Esophagus squamous epithelium (tissue), 5 donors: Measurements from ENCODE around the gene ADAM12. TPM values are rescaled to one million over a fixed set of nuclear protein-coding genes. Genes with fewer than 3 reads are reported as not detected.
"Not testable (repeated sequence)": the region's sequence is repeated elsewhere in the genome, so short reads cannot be mapped to it uniquely, and the experiment has no call there.

Experiments used
- DNase-seq: peaks from one replicate; lab custom pipeline; 2025; lab: John Stamatoyannopoulos, UW
- H3K27ac ChIP-seq, 4 donors: fragments of 200-600 bp; sonication (generic); one replicate each; pipeline ENCODE4 v1.5.1; 2016 to 2019; ENCODE audit warnings: mild to moderate bottlenecking in 1 of 4
- H3K27me3 ChIP-seq, 4 donors: fragments of 200-600 bp; sonication (generic); 1 replicate in 3 of 4; 2 replicates in 1 of 4; pipeline versions ENCODE4 v1.5.1 to v1.6.0; 2017 to 2021; ENCODE audit warnings: antibody characterized with exemption in 1 of 4
- H3K36me3 ChIP-seq, 3 donors: fragments of 200-600 bp; sonication (generic); one replicate each; pipeline ENCODE4 v1.5.1; 2016 to 2019
- H3K4me1 ChIP-seq, 3 donors: fragments of 200-600 bp; sonication (generic); one replicate each; pipeline ENCODE4 v1.5.1; 2017 to 2019
- H3K4me3 ChIP-seq, 4 donors: fragments of 200-600 bp; sonication (generic); 1 replicate in 3 of 4; 2 replicates in 1 of 4; pipeline ENCODE4 v1.5.1; 2016 to 2019; ENCODE audit warnings: mild to moderate bottlenecking in 2 of 4, moderate library complexity in 1 of 4
- H3K9me3 ChIP-seq, 3 donors: fragments of 200-600 bp; sonication (generic); one replicate each; pipeline ENCODE4 v1.5.1; 2016 to 2019
- POLR2A ChIP-seq, 4 donors: fragments of 450-650 bp; IDR thresholded peaks; one replicate each; pipeline ENCODE4 v1.6.1; 2017; ENCODE audit warnings: antibody characterized with exemption in 4 of 4, mild to moderate bottlenecking in 4 of 4, moderate library complexity in 3 of 4
- WGBS, 2 donors: methylation state at CpG; one replicate each; pipeline ENCODE4 v1.1.5; 2018; 5-methylcytosine and 5-hydroxymethylcytosine counted together
- intact Hi-C: fragments of 100-400 bp; cut with DNase I; formaldehyde crosslinking; loops from one replicate; pipeline ENCODE4 v1.15.0; 2022
- total RNA-seq, 4 donors: library from RNA; depleted of rRNA; stranded (reverse); fragments of >200 nt; gene quantifications; one replicate each; pipeline ENCODE4 v1.1.0, GENCODE V29; 2016
- TF ChIP-seq, protein P1 (sequence below), 6 experiments: fragments of 450-650 bp in 4 of 6; fragments of 200-600 bp in 2 of 6; sonication (generic) in 2 of 6; IDR thresholded peaks; one replicate each; pipeline ENCODE4 v1.5.1; 2016 to 2019; ENCODE audit warnings: antibody characterized with exemption in 6 of 6, mild to moderate bottlenecking in 4 of 6, moderate library complexity in 4 of 6
- donor health status: DM: yes; HTN: yes; CAD: no.

Gene ADAM12
- total RNA-seq, 4 donors from 2014 or later, result 0.57 to 1.1 (median 0.76) TPM; not detected in 1

DNA sequence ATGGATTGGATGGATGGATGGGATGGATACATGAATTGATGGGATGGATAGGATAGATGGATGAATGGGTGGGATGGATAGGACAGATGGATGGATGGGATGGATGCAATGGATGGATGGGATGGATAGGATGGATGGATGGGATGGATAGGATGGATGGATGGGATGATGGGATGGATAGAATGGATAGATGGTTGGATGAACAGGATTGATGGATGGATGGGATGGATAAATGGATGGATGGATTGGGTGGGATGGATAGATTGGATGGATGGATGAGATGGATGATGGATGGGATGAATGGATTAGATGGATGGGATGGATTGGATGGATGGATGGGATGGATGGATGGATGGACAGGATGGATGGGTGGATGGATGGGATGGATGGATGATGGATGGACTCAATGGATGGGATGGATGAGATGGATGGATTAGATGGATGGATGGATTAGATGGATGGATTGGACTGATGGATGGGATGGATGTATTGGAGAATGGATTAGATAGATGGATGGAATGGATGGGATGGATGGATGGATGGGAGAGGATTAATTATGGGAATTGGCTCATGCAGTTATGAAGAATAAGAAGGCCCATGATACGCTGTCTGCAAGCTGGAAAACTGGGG, 136.4 kb downstream of the ADAM12 start:
- Histone ChIP-seq H3K36me3 (no peaks in the 10 kb centered on the region), H3K27ac (no peak overlapping the region), H3K4me1 (peaks cover 0 to 6% (median 6%) of the 10 kb centered on the region in 3 donors), H3K9me3 (no peaks in the 10 kb centered on the region), H3K27me3 (peaks cover 0 to 6% (median 0%) of the 10 kb centered on the region in 4 donors), H3K4me3 (no peak overlapping the region)
- intact Hi-C loops, result no loop called here
- WGBS, 2 donors, result 84 to 88% methylated on average over 1 of the region's 1 CpG
- TF ChIP-seq, protein P1, sequence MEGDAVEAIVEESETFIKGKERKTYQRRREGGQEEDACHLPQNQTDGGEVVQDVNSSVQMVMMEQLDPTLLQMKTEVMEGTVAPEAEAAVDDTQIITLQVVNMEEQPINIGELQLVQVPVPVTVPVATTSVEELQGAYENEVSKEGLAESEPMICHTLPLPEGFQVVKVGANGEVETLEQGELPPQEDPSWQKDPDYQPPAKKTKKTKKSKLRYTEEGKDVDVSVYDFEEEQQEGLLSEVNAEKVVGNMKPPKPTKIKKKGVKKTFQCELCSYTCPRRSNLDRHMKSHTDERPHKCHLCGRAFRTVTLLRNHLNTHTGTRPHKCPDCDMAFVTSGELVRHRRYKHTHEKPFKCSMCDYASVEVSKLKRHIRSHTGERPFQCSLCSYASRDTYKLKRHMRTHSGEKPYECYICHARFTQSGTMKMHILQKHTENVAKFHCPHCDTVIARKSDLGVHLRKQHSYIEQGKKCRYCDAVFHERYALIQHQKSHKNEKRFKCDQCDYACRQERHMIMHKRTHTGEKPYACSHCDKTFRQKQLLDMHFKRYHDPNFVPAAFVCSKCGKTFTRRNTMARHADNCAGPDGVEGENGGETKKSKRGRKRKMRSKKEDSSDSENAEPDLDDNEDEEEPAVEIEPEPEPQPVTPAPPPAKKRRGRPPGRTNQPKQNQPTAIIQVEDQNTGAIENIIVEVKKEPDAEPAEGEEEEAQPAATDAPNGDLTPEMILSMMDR (IDR thresholded peaks at IDR 0.05), result no peak
- no peak for TF ChIP-seq POLR2A (IDR thresholded peaks at IDR 0.05)
- DNase-seq, result no peak

DNA sequence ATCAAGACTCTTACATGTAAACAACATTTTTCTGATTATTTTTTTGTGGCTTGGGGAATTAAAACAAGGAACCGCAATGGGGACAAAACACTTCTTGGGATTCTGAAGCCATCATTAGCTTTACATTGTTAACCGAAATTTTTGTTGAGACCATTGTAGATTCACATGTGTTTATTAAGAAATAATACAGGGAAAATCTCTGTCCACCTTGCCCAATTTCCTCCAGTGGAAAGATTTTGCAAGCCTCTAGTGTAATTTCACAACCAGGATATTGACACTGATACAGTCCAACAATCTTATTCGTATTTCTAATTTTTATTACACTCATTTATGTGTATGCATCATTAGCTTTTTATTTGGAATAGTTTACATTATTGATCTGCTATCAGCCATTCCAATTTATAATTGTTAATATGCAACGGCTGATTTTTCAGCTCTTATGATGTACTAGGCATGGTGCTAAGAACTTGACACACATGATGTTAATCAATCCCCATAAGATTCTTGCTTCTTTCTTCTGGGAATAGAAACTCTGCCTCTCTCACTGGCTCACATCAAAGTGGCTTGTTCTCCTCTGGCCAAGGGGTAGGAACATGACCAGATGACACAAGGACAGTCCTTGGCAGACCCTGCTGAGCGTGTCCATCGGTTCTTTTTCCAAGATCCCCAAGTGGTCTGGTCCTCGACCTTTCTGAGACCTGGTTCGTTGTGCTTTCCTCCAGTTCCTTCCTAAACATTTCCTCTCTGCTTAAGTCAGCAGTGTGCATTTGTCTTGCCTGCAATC, 137.6 kb downstream of the ADAM12 start:
- intact Hi-C loops, result no loop called here
- H3K4me1 ChIP-seq, result peaks cover 0 to 6% (median 6%) of the 10 kb centered on the region in 3 donors

DNA sequence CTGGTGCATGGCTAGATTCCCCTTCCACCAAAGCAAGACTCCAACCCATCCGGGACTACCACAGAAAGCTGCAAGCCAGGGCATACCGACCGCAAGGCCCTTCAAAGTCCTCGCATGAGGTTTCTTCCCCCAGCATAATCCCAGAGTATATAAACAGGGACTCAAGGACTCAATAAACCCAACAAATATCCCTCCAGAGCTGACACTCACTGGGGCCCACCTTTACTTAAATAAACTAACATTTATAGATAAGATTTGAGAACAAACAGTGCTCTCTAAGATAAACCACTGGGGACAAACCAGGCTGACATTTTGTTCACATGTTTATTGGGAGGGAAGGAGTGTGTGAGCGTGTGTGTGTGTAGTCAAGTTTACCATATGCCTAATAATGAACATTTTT, 138.2 kb downstream of the ADAM12 start:
- H3K9me3 ChIP-seq, result no peaks in the 10 kb centered on the region
- 69 to 74% methylated on average over 5 of the region's 5 CpGs for WGBS, 2 donors
- H3K4me1 ChIP-seq, result peaks cover 0 to 6% (median 6%) of the 10 kb centered on the region in 3 donors
- peak overlapping the region in 2 of 4 donors; percentile 29 for H3K27ac ChIP-seq
- no peak for DNase-seq
- no peak overlapping the region for H3K4me3 ChIP-seq
- TF ChIP-seq, protein P1 (IDR thresholded peaks at IDR 0.05), result no peak
- TF ChIP-seq POLR2A (IDR thresholded peaks at IDR 0.05), result no peak
- H3K36me3 ChIP-seq, result no peaks in the 10 kb centered on the region
- peaks cover 0 to 6% (median 0%) of the 10 kb centered on the region in 4 donors for H3K27me3 ChIP-seq
- intact Hi-C loops, result no loop called here

More for the DNA sequence above, 137.6 kb downstream of the ADAM12 start:
- peaks cover 0 to 6% (median 0%) of the 10 kb centered on the region in 4 donors for H3K27me3 ChIP-seq
- WGBS, 2 donors, result 76% methylated on average over 8 of the region's 8 CpGs
- no peaks in the 10 kb centered on the region for H3K9me3 ChIP-seq
- peak overlapping the region in 2 of 4 donors; percentile 29 to 42 for H3K27ac ChIP-seq
- H3K36me3 ChIP-seq, result no peaks in the 10 kb centered on the region
- H3K4me3 ChIP-seq, result no peak overlapping the region
- TF ChIP-seq, protein P1 (IDR thresholded peaks at IDR 0.05), result no peak
- TF ChIP-seq POLR2A (IDR thresholded peaks at IDR 0.05), result no peak
- DNase-seq, result no peak

DNA sequence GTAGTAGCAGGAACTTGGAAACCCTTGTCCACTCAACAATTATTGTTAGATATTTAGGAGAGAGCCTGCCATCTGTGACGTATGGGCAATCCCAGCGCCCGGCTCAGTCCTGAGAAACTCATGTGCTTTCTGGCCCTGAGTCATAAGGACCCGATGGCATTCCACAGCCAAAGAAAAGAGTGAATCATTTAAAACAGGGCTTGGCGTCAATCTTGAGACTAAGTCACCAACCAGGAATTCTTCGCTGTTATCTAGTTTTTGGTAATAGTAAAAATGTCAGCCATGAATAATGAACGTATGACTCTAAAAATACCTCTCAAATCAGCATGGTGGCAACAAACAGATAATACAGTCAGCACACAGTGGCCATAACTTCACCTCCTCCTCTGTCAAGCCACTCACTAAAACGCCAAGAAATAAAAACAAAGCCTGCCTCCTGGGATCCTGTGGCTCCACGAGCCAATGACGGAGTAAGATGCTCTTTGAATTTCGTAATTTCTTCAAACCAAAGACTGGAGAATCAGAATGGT, 140.8 kb downstream of the ADAM12 start:
- no peak for DNase-seq
- no peak for TF ChIP-seq POLR2A (IDR thresholded peaks at IDR 0.05)
- TF ChIP-seq, protein P1 (IDR thresholded peaks at IDR 0.05), result no peak
- H3K4me1 ChIP-seq, result peaks cover 0 to 8% (median 5%) of the 10 kb centered on the region in 3 donors
- no peak overlapping the region for H3K27ac ChIP-seq
- H3K36me3 ChIP-seq, result no peaks in the 10 kb centered on the region
- no peaks in the 10 kb centered on the region for H3K27me3 ChIP-seq
- intact Hi-C loops, result no loop called here
- WGBS, 2 donors, result 44 to 62% methylated on average over 11 of the region's 11 CpGs
- H3K9me3 ChIP-seq, result no peaks in the 10 kb centered on the region
- H3K4me3 ChIP-seq, result no peak overlapping the region

DNA sequence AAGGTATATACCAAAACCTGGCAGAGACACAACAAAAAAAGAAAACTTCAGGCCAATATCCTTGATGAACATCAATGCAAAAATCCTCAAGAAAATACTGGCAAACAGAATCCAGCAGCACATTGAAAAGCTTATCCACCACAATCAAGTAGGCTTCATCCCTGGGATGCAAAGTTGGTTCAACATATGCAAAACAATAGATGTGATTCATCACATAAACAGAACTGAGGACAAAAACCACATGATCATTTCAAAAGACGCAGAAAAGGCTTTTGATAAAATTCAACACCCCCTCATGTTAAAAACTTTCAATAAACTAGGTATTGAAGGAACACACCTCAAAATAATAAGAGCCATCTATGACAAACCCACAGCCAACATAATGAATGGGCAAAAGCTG, 141.9 kb downstream of the ADAM12 start:
- H3K4me3 ChIP-seq, H3K9me3 ChIP-seq, intact Hi-C loops, H3K27me3 ChIP-seq, DNase-seq, H3K27ac ChIP-seq, H3K36me3 ChIP-seq: not testable (repeated sequence)
- peaks cover 0 to 10% (median 5%) of the 10 kb centered on the region in 3 donors for H3K4me1 ChIP-seq
- WGBS, 2 donors, result 78 to 89% methylated on average over 1 of the region's 1 CpG
